Activated T-helper 1 cell treated with anti-CD3 and anti-CD28 coated beads, Interleukin-12 subunit alpha, Interleukin-12 subunit beta, Interleukin-2, Interleukin-4 antibody, amounts not matched to agents 30 ng/mL and 10 ng/mL and 1 ng/mL, durations not matched to agents 14 hours and 24 hours and 36 hours (primary cell): ENCODE measurements around the gene MAP3K8. TPM values are rescaled to one million over a fixed set of nuclear protein-coding genes. Genes with fewer than 3 reads are reported as not detected.
"Not testable (repeated sequence)": the region's sequence is repeated elsewhere in the genome, so short reads cannot be mapped to it uniquely, and the experiment has no call there.

Source experiments
- DNase-seq: peaks from one replicate; pipeline ENCODE4 v3.0.0; 2021; ENCODE audit warnings: low spot score
- H3K27ac Mint-ChIP-seq: one replicate; pipeline ENCODE4 v1.8.0; 2021; ENCODE audit warnings: mild to moderate bottlenecking, mixed read lengths
- H3K27me3 Mint-ChIP-seq: one replicate; pipeline ENCODE4 v1.8.0; 2022; ENCODE audit warnings: mild to moderate bottlenecking, moderate library complexity, mixed read lengths; ENCODE audit not compliant: insufficient read depth
- H3K36me3 Mint-ChIP-seq: one replicate; pipeline ENCODE4 v1.8.0; 2021; ENCODE audit warnings: low read depth, mixed read lengths
- H3K4me1 Mint-ChIP-seq: one replicate; pipeline ENCODE4 v1.8.0; 2021; ENCODE audit warnings: low read depth, mixed read lengths
- H3K4me3 Mint-ChIP-seq: one replicate; pipeline ENCODE4 v1.8.0; 2021; ENCODE audit warnings: mild to moderate bottlenecking, moderate library complexity, mixed read lengths
- H3K9me3 Mint-ChIP-seq: one replicate; pipeline ENCODE4 v1.8.0; 2021; ENCODE audit warnings: mixed read lengths
- intact Hi-C: fragments of 100-400 bp; cut with micrococcal nuclease; formaldehyde crosslinking; loops from one replicate; pipeline ENCODE4 v1.15.1; 2024
- total RNA-seq: library from RNA; stranded (reverse); gene quantifications from 2 replicates; pipeline ENCODE4 v1.2.3, GENCODE V29; 2022

The MAP3K8 gene
- total RNA-seq, 1 donor from 2014 or later = 34.7 TPM

- peaks cover 43% of the 10 kb centered on the region for H3K36me3 Mint-ChIP-seq
- H3K9me3 Mint-ChIP-seq = no peaks in the 10 kb centered on the region
- intact Hi-C loops = loop anchor here (5.0 kb wide), 1 partner anchor 33 kb away; no protein-coding TSS in a partner anchor
- H3K27me3 Mint-ChIP-seq = no peaks in the 10 kb centered on the region
- no peak overlapping the region for H3K27ac Mint-ChIP-seq
- peaks cover 57% of the 10 kb centered on the region for H3K4me1 Mint-ChIP-seq
- DNase-seq = no peak
- no peak overlapping the region for H3K4me3 Mint-ChIP-seq
These were observed 25.3 kb downstream of the MAP3K8 start for GRCh38 chr10:30459283-30459682.

DNA sequence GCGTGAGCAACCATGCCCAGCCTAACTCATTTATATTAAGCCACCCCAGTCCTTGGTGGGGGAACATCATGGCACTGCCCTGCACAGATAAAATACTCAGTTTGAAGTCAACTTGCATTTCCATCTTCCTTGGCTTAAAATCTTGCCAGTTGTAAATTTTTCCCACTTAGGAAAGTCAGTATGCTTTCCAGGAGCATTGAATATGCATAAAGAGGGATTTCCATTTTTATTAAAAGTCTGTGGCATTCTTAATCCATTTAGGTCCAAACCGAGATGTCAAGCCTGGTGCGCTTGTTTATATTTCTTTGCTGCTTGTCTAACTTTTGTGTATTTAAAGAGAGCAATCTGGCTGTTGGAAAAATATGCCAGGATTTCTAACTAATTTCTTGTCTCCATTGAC is 26.1 kb downstream of the MAP3K8 start:
- Mint-ChIP-seq H3K4me1 (peaks cover 53% of the 10 kb centered on the region), H3K27ac (peak overlapping the region; percentile 16), H3K9me3 (no peaks in the 10 kb centered on the region), H3K27me3 (no peaks in the 10 kb centered on the region), H3K4me3 (no peak overlapping the region), H3K36me3 (peaks cover 36% of the 10 kb centered on the region)
- DNase-seq = no peak
- intact Hi-C loops = no loop called here

GRCh38 chr10:30462513-30462912 is 28.5 kb downstream of the MAP3K8 start:
- H3K27ac Mint-ChIP-seq = no peak overlapping the region
- peaks cover 45% of the 10 kb centered on the region for H3K4me1 Mint-ChIP-seq

DNA sequence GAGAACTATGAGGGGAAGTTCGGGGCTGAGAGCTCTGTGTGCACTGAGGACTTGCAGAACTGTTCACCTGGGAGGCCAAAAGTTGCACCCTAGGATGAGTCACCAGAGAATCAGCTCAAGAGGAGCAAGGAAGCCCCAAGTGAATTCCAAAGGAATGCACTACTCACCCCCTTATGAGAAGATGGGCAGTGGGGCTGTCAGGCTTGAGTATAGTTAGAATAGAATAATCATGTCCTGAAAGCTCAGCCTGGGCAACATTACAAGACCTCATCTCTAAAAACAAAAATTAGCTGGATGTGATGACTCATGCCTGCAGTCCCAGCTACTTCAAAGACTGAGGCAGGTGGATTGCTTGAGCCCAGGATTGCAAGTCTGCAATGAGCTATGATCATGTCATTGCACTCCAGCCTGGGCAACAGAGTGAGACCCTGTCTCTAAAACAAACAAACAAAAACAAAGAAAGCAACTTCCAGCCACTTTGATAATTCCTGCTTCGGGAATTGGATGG is 30.0 kb downstream of the MAP3K8 start:
- intact Hi-C loops = no loop called here
- H3K9me3 Mint-ChIP-seq = no peaks in the 10 kb centered on the region
- H3K4me1 Mint-ChIP-seq = peaks cover 52% of the 10 kb centered on the region
- no peak for DNase-seq
- H3K27me3 Mint-ChIP-seq = no peaks in the 10 kb centered on the region
- no peak overlapping the region for H3K4me3 Mint-ChIP-seq
- H3K36me3 Mint-ChIP-seq = peaks cover 20% of the 10 kb centered on the region
- H3K27ac Mint-ChIP-seq = no peak overlapping the region

More at GRCh38 chr10:30462513-30462912, 28.5 kb downstream of the MAP3K8 start:
- H3K27me3 Mint-ChIP-seq = no peaks in the 10 kb centered on the region
- H3K4me3 Mint-ChIP-seq = no peak overlapping the region
- intact Hi-C loops = no loop called here
- no peaks in the 10 kb centered on the region for H3K9me3 Mint-ChIP-seq
- peaks cover 29% of the 10 kb centered on the region for H3K36me3 Mint-ChIP-seq
- DNase-seq = no peak

- Mint-ChIP-seq H3K27ac (peak overlapping the region; percentile 45), H3K4me3 (no peak overlapping the region), H3K9me3 (no peaks in the 10 kb centered on the region), H3K4me1 (peaks cover 51% of the 10 kb centered on the region), H3K36me3 (peaks cover 18% of the 10 kb centered on the region), H3K27me3 (no peaks in the 10 kb centered on the region)
- intact Hi-C loops = no loop called here
- DNase-seq = no peak
These were observed 30.7 kb downstream of the MAP3K8 start for GRCh38 chr10:30464675-30465074.

DNA sequence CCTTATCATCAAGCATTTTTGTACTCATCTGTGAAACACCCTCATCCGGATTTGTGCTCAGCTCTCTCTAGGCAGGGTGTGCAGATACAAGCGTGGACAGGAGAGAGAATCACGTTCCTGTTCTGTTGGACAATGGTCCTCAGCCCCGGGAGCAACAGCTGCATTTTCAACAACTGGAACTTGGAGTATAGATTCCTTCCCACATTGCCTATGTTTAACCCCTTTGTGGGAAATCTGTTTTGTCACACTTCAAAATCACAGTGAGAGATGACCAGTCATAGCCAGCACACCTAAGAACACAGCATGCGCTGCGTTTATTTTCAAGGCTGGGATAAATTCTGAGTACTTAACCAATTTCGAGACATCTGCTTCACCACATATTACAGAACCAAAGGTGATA is 32.5 kb downstream of the MAP3K8 start:
- Mint-ChIP-seq H3K27ac (no peak overlapping the region), H3K9me3 (no peaks in the 10 kb centered on the region), H3K4me1 (peaks cover 44% of the 10 kb centered on the region), H3K27me3 (no peaks in the 10 kb centered on the region), H3K36me3 (peaks cover 7% of the 10 kb centered on the region), H3K4me3 (no peak overlapping the region)
- intact Hi-C loops = no loop called here
- no peak for DNase-seq

GRCh38 chr10:30467651-30468338 is 33.8 kb downstream of the MAP3K8 start:
- H3K36me3 Mint-ChIP-seq = peaks cover 2% of the 10 kb centered on the region
- H3K27me3 Mint-ChIP-seq = no peaks in the 10 kb centered on the region
- H3K27ac Mint-ChIP-seq = no peak overlapping the region
- intact Hi-C loops = no loop called here
- no peak for DNase-seq
- H3K4me1 Mint-ChIP-seq = peaks cover 35% of the 10 kb centered on the region
- no peaks in the 10 kb centered on the region for H3K9me3 Mint-ChIP-seq
- H3K4me3 Mint-ChIP-seq = no peak overlapping the region

- intact Hi-C loops = no loop called here
- no peak overlapping the region for H3K4me3 Mint-ChIP-seq
- no peak for DNase-seq
These were observed 38.6 kb downstream of the MAP3K8 start for GRCh38 chr10:30472414-30473155.

GRCh38 chr10:30475515-30475914 is 41.5 kb downstream of the MAP3K8 start:
- H3K36me3 Mint-ChIP-seq, H3K27me3 Mint-ChIP-seq, intact Hi-C loops, H3K4me3 Mint-ChIP-seq, H3K9me3 Mint-ChIP-seq, H3K27ac Mint-ChIP-seq, DNase-seq: not testable (repeated sequence)
- H3K4me1 Mint-ChIP-seq = peaks cover 11% of the 10 kb centered on the region

More at GRCh38 chr10:30472414-30473155, 38.6 kb downstream of the MAP3K8 start:
- Mint-ChIP-seq H3K36me3 (peaks cover 4% of the 10 kb centered on the region), H3K27ac (no peak overlapping the region), H3K9me3 (no peaks in the 10 kb centered on the region), H3K27me3 (peaks cover 3% of the 10 kb centered on the region), H3K4me1 (peaks cover 23% of the 10 kb centered on the region)

DNA sequence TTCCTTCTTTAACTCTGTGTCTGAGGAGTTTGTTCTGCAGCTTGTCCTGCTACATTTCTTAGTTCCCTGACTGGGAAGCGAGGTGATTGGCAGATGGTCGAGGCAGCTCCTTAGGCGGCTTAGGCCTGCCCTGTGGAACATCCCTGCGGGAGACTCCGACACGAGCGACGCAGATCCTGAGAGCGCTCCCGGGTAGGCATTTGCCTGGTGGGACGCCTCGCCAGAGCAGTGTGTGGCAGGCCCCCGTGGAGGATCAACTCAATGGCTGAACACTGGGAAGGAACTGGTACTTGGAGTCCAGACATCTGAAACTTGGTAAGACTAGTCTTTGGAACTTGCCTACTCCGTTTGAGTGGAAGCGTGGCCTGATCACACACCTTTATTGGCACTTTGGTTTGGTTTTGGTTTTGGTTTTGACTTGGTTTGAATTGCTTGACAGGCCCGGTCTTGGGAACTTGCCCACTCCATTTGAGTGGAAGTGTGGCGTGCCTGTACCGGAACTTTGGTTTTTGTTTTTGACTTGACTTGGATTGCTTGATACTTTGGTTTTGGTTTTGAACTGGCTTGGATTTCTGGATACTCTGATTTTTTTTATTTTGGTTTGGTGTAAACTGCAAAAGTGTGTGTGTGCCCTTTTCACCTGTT is 42.6 kb downstream of the MAP3K8 start:
- DNase-seq = no peak
- Mint-ChIP-seq H3K27me3 (peaks cover 5% of the 10 kb centered on the region), H3K4me1 (peaks cover 11% of the 10 kb centered on the region), H3K36me3 (peaks cover 6% of the 10 kb centered on the region), H3K9me3 (peaks cover 6% of the 10 kb centered on the region), H3K4me3 (no peak overlapping the region), H3K27ac (no peak overlapping the region)
- intact Hi-C loops = no loop called here

- H3K27me3 Mint-ChIP-seq, intact Hi-C loops, H3K36me3 Mint-ChIP-seq, H3K27ac Mint-ChIP-seq, H3K4me3 Mint-ChIP-seq, DNase-seq: not testable (repeated sequence)
- Mint-ChIP-seq H3K4me1 (peaks cover 11% of the 10 kb centered on the region), H3K9me3 (peaks cover 14% of the 10 kb centered on the region)
These were observed 45.5 kb downstream of the MAP3K8 start for GRCh38 chr10:30479513-30479912.

DNA sequence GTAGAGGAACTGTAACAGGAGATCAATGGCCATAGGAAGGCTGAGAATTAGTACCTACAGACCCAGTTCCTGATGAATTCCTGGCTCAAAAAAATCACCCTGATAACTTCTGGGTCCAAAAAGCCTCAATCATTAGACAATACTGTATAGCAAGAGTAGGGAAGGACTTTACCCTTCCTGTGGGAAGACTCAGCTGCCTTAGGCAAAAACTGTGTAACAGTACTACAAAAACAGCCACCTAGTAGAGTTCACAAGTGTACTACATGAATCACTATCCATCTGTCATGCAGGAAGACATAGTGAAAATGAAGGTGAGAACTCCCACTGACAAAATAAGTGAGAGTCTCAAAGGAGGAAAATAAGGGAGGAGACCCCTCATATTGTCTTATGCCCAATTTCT is 47.6 kb downstream of the MAP3K8 start:
- no peak for DNase-seq
- peaks cover 14% of the 10 kb centered on the region for H3K9me3 Mint-ChIP-seq
- peaks cover 6% of the 10 kb centered on the region for H3K27me3 Mint-ChIP-seq
- no peak overlapping the region for H3K4me3 Mint-ChIP-seq
- intact Hi-C loops = no loop called here
- H3K27ac Mint-ChIP-seq = no peak overlapping the region
- peaks cover 6% of the 10 kb centered on the region for H3K4me1 Mint-ChIP-seq
- H3K36me3 Mint-ChIP-seq = peaks cover 7% of the 10 kb centered on the region

DNA sequence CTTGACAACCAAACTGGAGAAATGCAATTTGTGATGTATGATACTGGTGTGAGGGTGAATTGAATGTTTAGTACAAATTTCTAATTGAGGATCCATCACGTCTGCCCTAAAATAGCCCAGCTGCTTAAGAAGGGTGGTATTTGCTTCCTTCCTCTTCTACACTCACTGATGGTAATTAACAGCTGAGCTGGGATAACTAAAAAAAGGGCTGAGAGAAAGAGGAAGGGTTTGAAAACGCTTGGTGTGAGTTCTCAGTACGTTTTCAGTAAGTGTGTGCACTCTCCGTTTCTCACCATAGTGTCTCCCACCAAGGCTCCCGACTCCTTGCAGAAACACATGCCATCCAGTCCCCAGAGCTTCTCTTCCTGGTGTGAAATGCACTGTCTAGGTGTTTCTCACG is 54.3 kb downstream of the MAP3K8 start:
- Mint-ChIP-seq H3K36me3 (no peaks in the 10 kb centered on the region), H3K9me3 (no peaks in the 10 kb centered on the region), H3K4me1 (peaks cover 44% of the 10 kb centered on the region), H3K27ac (no peak overlapping the region), H3K27me3 (peaks cover 12% of the 10 kb centered on the region), H3K4me3 (no peak overlapping the region)
- no peak for DNase-seq
- intact Hi-C loops = no loop called here
